Activated CD8-positive, alpha-beta memory T cell treated with anti-CD3 and anti-CD28 coated beads, Interleukin-2, amount 50 U/mL, for 1 hour (primary cell): ENCODE measurements around the gene TMEM72.

Source experiments
- DNase-seq: peaks from one replicate; pipeline ENCODE4 v3.0.0-alpha.2; 2020; ENCODE audit errors: extremely low read depth

TMEM72 gene

DNA sequence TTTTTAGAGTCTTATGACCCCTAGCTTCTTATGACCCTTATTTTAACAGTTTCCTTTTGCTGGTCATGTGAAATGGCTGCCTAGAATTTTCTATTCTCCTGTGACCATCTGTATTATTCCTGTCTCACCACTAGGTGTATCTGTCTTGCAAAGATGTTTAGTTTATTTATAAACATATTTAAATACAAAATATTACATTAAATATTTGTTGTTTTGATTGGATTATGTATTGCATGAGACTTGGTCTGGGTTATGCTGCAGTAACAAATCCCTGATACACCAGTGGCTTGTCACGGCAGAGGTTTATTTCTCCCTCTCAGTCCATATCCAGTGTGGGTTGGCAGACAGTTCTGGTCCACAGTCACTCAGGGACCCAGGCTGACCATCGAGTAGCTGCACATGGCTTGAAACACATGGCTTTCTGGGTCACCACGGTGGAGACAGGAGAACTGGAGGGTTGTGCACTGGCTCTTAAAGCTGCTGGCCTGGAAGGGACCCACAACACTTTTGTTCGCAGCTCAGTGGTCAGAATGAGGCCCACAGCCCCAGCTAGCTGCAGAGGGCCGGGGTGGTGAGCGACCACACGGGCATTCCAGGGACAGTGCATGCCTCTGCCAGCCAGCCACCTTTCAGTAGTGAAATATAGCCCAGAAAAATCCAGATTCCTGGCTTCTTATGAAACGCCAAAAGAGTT is 55.8 kb downstream of the TMEM72 start:
- no peak for DNase-seq

DNA sequence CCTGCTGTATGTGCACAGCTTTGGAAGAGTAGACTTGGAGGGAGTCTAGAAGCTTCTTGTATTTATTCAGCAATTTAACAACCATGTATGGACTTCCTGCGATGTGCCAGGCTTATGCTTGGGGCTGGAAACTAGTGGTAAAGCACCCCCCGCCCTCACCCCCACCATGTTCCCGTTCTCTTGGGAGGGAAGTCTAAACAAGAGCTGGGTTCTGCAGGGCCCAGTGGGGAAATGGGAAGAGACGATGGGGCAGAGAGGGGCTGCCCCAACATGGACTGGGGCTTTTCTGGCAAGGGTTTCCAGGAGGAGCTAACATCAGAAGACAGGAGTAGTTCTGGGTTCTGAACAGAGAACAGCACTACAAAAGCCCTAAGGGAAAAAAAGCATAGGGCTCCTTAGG is 56.5 kb downstream of the TMEM72 start:
- no peak for DNase-seq

DNA sequence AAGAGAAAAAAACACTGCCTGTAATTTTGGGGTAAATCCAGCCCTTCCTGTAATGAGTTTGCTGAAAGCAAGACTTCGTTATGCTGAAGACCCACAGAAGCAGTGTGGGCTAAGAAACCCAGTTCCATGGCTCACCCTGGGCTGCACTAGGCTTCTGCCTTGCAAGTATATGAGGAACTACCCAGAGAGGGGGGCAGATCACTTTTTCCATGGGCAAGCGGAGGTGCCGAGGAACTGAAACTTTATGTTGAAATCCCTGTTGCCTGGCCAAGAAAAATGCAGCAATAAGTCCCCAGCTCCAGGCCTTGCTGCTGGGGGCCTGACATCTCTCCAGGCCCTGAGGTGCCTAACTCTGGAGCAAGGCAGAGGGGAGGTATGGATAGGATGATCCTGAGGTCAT is 57.0 kb downstream of the TMEM72 start:
- DNase-seq, result no peak

DNA sequence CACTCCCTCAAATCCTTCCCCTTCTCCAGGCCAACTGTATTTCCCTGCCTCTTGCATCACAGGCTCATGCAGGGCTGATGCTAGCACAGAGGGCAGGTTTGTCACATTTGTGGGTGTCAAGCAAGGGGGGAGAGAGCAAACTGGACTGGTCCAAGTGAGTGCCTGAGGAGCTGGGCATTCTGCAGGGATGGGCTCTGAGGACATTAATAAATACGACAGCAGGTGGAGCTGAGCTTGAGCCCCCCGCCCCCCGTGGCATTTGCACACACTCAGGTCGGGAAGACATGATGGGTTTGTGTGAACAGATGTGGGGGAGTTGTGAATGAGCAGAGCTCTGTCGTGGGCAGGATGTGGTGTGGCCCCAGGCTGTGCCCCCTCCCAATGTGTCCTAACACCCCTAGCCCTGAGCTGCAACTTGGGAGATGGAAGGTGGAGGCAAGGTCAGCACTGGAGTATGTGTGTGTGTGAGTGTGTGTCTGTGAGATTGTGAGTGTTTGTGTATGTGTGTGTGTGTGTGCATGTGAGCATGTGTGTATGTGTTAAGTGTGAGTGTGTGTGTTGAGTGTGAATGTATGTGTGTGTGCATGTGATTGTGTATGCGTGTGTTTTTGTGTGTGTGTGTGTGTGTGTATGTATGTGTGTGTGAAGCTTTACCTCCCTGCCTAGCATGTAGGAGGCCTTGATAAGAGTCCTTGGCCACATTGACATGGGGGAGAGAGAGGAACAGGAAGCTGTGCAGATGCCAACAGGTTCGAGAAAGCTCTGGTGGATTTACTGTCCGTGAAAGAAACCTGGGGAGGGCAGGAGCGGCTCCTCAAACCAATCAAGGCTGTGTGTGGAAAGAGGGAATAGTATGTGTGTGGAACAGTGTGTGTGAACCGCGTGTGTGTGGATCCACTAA is 57.6 kb downstream of the TMEM72 start:
- no peak for DNase-seq

DNA sequence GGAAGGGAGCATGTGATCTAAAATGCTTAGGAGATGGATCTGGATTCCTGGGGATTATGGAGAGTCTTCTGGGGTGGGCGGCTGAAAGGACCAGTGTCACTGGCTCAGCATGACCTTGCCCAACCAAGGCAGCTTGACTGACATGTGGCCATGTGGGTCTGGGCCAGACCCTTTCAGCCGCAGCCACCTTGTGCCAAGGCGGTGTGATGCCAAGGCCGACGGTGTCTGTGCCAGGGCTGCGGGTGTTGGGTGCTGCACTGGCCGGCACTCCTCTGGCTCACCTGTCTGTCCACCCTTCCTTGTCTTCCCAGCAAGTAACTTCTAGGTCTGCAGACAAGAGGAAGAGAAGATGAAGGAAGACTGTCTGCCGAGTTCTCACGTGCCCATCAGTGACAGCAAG is 58.7 kb downstream of the TMEM72 start:
- no peak for DNase-seq

DNA sequence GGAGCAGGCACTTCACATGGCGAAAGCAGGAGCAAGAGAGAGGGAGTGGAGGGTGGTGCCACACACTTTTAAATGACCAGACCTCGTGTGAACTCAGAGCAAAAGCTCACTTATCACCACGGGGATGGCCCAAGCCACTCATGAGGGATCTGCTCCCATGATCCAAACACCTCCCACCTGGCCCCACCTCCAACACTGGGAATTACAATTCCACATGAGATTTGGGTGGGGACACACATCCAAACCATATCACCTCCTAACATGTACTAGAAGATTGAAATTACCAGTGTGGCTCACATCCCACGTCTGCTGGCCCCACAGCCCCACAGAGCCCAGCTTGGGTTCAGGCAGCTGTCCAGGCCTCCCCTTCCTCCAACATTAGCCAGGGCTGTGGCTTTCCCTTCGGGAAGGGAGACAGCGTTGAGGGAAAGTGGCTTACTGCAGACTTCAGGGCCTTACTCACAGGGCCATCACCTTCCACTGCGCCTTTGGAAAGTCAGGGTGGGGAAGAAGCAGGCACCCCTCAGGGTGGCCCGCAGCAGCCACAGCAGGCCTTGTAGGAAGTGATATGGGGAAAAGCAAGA is 59.8 kb downstream of the TMEM72 start:
- DNase-seq, result no peak

DNA sequence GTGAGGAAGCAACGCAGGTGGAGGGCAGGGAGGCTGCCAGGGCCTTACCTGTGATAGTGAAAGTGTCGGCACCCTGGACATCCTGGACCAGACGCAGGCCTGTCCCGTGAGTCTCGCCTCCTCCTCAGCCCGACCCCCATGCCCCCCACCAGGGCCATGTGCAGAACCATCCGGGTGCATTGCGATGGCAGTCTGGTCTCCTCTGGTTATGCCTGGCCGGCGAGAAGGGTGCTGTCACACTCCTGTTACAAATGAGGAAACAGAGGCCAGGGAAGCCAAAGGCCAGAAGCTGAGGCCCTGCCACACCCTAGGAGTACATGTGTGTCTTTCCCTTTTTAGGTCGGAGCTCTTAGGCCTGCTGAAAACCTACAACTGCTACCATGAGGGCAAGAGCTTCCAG is 60.3 kb downstream of the TMEM72 start:
- DNase-seq, result no peak

DNA sequence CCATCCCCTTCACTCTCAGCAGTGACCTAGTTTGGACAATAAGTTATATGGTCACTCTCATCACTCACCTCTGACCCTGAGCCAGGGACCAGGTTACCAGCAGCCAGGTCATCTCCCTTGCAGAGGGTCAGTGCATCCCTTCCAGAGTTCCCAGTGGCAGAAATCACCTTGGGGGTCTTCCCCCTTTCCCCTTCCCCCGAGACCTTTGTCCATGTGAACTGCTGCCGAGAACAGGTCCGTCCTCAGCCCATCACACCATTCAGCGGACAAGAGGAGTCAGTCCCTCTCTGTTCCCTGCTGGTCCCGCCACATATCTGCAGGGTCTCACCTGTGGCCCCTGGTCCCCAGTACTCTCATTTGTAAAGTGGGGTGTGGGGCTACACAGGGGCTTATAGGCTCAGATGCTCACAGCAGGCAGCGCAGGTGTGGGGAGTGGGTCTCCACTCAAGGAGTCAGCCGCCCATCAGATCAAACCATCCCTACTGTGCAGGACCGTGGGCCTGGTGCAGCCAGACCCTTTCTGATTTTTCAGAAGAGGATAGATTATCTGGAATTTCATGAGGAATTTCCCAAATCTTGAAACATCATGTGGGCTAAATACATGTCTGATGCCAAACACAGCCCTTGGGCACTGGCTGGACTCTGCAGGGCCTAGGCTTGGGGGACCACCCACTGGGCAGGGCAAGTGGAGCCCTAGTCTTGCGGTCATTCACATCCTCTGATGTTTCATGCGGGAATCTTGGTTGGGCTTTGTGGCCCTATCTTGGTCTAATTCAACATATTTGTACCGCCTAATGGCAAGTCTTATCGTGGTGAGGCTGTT is 61.0 kb downstream of the TMEM72 start:
- no peak for DNase-seq

DNA sequence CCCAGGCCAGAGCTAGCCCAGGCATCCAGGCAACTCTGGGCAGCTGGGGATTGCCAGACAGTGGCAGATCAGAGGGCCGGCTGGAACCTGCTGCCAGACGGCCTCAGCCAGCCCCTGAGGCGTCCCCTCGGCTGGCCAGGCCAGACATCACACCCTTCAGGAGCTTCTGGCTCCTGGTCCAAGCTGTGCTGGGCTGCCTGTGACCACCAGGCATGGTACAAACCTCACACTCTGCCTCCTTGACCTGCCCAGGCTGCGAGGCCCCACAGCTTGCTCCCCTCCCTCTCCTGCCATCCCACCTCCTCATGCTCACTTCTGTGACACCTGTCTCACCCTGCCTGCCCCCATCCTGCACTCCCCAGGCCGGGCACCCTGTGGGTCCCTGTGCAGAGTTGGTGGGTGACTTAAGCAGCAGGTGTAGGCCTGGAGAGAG is 61.8 kb downstream of the TMEM72 start:
- no peak for DNase-seq

DNA sequence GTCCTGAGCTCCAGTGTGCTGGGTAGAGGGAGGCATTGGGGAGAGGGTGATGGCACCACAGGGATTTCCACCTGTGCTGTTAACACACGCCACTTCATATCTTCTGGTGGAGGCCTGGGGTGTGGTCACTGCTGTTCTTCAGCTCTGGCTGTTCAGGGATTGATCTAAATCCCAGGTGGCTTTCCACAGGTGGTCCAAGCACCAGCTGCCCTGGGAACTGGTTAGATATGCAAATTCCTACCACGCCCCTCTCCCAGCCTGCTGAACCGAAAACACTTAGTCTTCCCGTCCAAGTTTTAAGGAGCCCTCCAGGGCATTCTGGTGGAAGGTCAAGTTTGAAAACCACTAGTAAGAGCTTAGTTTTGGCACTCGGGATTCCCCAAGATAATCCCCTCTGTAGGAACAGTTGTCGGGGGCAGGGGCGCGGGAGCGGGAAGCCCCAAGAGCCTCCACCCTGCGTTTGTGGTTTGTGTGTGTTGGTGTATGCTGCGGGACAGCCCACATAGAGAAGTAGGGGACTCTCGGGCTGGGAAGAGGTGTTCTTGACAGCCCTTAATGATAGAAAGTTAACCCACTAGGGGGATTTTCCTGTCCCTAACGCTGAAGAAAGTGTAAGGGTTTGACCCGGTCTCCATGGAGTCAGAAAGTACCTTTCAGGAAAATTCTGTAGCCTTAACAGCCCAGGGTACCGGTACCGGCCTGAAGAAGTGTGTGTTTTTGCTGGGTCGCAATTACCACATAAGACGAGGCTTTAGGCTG is 62.4 kb downstream of the TMEM72 start:
- DNase-seq, result no peak

DNA sequence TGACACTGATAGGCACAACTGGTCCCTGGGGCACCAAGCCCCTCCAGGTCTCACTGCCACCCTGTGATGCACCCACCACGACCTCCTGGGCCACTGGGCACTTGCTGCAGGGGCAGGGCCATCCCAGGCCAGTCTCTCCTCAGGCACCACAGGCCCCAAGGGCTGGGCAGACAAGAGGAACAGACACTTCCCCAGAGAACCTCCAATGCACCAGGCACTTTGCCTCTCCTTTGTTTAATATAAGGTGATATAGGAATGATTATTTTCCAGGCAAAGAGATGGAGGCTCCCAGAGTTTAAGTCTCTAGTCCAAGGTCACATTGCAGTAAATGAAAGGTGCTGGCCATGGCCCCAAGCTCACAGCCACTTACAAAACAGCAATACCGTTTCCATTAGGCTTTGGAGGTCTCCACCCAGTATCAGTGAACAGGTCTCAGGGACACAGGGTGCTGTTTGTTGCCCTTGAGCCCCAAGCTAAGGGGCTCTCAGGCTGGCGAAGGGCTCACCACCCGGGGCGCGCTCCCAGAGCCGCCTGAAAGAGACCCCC is 63.0 kb downstream of the TMEM72 start:
- no peak for DNase-seq

DNA sequence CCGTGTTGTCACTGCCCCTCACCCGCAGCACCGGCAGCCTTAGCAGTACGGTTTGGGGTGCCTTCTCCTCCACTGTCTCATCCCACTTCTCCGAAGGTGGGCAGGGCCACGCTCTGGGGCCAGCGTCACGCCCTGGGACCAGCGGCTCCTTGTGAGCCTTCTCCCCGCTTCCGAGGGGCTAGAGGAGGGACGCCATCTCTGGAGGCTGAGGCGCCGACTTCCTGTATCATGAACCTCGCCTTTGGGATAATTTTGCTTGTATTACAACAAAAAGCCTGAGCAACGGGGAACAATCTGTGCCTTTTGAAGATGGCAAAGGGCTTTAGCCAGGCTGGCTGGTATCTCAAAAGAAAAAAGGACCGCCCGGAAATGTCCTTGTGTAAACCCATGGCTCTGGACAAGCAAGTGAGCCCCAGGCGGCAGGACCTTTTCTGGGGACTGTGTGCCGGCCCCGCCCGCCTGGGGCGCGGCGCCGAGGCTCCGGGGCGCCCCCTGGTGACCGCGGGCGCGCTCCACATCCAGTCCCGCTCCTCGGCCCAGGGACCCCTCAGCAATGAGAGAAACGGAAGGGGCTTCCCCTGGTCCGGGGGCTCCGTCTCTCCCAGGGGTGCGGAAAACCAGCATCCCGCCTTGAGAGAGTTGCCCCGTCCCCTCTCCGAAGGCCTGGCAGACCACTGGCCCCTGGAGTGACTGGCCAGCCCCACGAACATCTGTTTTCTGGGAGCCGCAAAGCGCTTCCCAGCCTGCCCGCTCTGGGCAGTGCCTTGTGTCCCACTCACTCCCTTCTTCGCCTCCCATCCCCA is 63.7 kb downstream of the TMEM72 start:
- DNase-seq, result no peak

DNA sequence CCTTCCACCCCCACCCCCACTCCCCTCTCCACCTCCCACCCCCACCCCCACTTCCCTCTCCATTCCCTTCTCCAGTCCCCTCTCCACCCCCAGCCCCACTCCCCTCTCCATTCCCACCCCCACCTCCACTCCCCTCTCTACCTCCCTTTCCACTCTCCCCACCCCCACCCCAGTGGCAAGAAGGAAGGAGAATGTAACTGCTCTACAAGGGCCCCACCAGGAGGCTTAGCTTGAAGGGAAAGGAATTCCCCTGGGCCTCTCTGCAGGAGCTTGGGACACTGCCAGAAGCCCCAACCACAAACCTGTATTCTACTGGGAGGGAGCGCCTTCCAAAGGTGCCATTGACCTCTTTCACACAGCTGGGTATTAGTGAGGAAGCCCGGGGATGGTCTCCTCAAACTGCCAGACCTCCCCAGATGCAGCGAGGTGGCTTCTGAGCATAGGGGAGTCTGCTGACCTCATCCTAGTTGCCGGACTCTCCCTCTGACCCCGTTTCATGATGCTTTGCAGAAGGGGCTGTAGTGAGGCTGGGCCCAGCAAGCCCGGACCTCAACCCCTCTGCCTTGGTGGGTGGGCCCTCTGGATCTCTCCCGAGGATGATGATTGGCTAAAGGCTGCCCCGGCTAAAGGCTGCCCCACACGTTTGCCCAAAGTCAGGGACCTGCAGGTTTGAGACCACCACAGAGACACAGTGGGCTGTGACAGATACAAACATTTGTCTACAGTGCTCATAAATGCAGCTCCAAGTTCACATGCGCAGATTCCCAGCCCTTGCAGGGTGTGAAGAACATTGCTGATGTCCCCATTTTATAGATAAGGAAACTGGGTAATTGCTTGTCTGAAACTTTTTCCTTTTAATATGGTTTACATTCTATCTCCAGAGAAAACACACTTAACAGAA is 64.5 kb downstream of the TMEM72 start:
- no peak for DNase-seq

DNA sequence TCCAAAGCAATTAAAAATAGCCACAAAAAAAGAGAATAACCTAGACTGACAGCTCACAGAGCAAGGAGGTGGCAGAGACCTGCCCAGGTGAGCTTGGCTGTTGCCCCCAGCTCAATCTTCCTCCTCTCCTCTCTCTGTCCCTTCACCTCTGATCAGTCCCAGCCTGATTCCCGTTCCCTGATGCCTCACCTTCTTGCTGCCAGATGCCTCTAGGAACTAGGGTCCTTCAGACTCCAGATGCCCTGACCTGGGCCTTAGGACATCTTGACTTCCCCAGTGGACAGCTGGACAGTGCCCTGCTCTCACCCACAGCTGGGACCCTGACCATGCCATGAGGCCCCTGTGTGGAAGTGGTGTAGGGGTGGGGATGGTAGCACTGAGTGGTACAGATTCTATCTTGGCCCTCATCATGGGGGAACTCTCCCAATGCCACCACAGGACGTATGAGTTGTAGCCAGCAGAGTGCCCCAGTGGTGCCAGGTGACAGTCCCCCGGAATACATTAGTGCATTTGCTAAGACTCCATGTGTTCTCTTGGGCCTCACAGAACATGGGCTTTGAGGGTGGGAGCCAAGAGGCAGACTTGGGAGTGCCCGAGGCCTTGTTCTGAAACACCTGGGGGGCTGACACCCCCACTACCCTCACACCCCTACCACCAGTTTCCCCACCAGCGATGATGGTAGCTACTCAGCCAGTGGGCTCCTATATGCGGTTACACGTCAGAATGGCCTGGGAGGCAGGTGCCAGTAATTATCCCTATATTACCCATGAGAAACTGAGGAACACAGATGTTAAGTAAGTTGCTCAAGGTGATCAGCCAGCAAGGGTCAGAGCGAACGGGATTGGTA is 65.4 kb downstream of the TMEM72 start:
- DNase-seq, result no peak

DNA sequence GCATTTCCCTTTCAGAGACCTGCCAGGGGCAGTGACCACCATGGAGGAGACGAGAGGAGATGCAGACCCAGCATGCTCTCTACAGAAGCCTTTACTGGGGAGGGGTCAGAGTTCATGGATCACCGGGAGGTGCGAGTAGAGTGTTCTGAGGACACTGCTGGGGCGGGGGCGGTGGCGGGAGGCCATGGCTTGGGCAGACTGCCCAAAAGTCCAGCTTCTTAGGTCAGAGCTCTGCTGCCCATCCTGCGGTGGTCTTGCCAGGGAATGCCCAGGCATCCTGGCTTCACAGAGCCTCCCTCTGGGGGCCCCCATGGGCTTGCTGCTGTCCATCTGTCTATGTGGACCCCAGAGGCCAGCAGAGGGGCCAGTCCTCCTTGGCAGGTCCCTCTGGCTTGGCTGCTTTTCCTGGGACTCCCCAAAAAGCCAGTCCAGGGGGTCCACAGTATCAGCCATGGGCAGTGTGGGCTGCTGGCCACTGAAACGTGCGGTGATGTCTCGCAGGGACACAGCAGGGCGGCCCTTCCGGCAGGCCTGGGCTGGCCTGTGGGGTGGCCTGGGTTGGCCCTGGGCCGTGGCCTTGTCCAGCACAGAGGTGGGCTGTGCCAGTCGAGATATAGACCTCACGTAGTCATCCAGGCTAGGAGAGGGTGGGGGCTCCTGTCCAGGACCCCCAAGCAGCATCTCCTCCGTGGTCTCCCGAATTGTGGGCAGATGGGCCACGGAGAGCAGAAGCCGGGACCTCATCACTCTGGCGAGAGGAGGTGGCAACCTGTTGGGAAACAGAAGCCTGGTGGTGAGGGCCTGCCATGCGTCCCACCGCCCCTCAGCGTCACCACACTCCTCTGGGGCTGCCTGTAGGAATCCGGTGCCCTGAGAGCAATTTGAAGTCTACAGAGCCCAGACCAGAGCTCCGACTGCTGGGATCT is 66.4 kb downstream of the TMEM72 start:
- no peak for DNase-seq

DNA sequence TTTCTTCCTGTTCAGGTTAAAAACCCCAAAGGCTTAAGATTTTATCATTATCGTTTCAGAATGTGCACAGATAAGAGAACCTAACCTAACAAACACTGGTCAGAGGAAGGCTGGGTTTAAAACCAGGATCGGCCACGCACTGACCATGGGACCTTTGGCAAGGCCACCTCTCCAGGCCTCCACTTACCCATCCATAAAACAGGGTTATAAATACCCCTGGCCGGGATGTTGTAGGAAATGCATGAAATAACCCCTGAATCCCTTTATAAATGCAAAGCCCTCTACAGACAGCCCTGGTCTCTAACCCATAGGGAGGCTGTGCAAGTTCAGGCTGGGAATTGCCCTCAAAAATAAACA is 67.1 kb downstream of the TMEM72 start:
- no peak for DNase-seq
